ENCODE measurements around the gene SYDE1.

GRCh38 chr19:15120135-15121026, 13.2 kb downstream of the SYDE1 start:
- TF ChIP-seq, protein P1, sequence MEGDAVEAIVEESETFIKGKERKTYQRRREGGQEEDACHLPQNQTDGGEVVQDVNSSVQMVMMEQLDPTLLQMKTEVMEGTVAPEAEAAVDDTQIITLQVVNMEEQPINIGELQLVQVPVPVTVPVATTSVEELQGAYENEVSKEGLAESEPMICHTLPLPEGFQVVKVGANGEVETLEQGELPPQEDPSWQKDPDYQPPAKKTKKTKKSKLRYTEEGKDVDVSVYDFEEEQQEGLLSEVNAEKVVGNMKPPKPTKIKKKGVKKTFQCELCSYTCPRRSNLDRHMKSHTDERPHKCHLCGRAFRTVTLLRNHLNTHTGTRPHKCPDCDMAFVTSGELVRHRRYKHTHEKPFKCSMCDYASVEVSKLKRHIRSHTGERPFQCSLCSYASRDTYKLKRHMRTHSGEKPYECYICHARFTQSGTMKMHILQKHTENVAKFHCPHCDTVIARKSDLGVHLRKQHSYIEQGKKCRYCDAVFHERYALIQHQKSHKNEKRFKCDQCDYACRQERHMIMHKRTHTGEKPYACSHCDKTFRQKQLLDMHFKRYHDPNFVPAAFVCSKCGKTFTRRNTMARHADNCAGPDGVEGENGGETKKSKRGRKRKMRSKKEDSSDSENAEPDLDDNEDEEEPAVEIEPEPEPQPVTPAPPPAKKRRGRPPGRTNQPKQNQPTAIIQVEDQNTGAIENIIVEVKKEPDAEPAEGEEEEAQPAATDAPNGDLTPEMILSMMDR (IDR thresholded peaks at IDR 0.05) = no peak
- no peak for TF ChIP-seq ZFX (IDR thresholded peaks at IDR 0.05; ENCODE audit: borderline replicate concordance)

Measured in 22Rv1 (cell line).